ENCODE results near the gene TSPAN31.

DNA sequence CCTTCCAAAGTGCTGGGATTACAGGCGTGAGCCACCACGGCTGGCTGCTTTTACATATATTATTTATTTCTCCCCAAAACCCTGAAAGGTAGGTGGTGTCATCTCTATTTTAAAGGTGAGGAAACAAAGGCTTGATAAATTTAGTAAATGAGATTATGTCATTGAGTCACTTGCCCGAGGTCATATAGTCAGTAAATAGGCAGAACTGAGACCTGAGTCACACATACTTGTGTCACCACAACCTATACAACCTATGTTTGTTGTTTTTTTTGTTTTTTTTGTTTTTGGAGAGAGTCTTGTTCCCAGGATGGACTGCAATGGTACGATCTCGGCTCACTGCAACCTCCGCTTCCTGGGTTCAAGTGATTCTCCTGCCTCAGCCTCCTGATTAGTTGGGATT is 50.5 kb downstream of the TSPAN31 start:
- no peak for TF ChIP-seq POU5F1 (IDR thresholded peaks at IDR 0.05; ENCODE audit: borderline replicate concordance, low read depth, low read length, partially characterized antibody)
- no peak for TF ChIP-seq FOXK2 (conservative IDR thresholded peaks at IDR 0.05 in 1 of 2, IDR thresholded peaks at IDR 0.05 in 1 of 2; ENCODE audit: low read depth in 2 of 2)
- TF ChIP-seq GABPA (tag; conservative IDR thresholded peaks at IDR 0.05; ENCODE audit: low read depth), result no peak
- no peak for TF ChIP-seq EHMT2 (IDR thresholded peaks at IDR 0.05)

Measured in K562 (cell line).